ENCODE data around the gene MAP2K6.

MAP2K6 gene

GRCh38 chr17:69588316-69588715, 173.8 kb downstream of the MAP2K6 start:
- no peak for DNase-seq

- DNase-seq: no peak
Measured at GRCh38 chr17:69588827-69589239, 174.3 kb downstream of the MAP2K6 start.

GRCh38 chr17:69590671-69591070, 176.2 kb downstream of the MAP2K6 start:
- DNase-seq: no peak

DNA sequence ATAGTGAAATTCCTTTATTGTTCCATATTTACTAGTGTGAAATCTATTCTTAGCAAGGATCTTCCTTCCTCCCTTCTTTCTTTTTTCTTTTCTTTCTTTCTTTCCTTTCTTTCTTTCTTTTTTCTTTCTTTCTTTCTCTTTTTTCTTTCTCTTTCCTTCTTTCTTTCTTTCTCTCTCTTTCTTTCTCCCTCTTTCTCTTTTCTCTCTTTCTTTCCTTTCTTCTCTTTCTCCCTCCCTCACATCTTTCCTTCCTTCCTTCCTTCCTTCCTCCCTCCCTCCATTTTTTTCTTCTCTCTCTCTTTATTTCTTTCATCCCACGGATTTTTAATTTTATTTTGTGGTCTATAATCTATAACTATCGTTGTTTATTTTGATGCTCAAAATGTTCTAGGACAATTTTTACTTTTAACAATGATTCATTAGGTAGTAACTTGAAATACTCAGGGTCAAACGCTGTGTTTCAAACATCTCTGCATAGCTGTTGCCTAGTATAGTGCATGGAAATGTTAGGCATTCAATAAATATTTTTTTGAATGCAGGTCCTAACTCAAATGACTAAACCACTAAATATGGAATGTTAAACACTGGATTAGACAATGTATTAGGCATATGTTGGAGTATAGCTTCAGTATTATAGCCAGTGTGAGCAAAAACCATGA, 178.3 kb downstream of the MAP2K6 start:
- DNase-seq: no peak

GRCh38 chr17:69593351-69593715, 178.8 kb downstream of the MAP2K6 start:
- DNase-seq: no peak

DNA sequence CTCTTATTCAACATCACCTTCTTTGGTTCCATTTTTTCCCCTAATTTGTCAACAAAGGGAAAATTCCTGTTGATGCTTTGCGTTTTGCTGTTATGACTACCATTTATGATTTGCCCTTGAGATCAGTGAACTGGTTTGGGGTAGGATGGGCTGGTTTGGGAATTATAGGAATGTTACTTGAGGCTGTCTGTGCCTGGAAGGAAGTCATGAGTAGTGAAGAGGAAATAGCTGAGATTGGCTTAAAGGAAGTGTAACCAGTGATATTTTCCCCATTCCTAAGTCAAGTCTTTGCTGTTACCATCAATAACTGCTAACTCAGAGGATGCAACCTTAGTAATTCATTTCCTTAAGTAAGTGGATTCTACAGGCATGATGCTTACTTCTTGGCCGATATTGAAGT, 179.2 kb downstream of the MAP2K6 start:
- no peak for DNase-seq

GRCh38 chr17:69594641-69595040, 180.1 kb downstream of the MAP2K6 start:
- no peak for DNase-seq

DNA sequence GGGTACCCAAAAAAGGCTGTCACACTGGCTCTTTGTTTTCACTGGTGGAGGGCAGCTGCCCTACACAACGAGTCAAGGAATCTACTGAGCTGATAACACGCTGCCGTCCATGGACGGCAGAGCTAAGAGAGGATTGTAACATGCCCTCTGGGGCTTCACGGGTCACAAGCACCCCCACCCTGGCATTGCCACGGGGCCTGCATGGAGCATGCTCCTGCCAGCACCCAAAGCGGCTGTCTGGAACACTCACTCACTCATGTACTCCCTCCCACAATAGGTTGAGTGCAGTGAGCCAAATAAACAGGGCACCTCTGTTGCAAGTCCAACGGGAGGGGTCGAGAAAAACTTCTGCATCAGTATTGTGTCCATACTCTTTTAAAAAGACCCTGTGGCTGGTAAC, 181.6 kb downstream of the MAP2K6 start:
- DNase-seq: no peak

DNA sequence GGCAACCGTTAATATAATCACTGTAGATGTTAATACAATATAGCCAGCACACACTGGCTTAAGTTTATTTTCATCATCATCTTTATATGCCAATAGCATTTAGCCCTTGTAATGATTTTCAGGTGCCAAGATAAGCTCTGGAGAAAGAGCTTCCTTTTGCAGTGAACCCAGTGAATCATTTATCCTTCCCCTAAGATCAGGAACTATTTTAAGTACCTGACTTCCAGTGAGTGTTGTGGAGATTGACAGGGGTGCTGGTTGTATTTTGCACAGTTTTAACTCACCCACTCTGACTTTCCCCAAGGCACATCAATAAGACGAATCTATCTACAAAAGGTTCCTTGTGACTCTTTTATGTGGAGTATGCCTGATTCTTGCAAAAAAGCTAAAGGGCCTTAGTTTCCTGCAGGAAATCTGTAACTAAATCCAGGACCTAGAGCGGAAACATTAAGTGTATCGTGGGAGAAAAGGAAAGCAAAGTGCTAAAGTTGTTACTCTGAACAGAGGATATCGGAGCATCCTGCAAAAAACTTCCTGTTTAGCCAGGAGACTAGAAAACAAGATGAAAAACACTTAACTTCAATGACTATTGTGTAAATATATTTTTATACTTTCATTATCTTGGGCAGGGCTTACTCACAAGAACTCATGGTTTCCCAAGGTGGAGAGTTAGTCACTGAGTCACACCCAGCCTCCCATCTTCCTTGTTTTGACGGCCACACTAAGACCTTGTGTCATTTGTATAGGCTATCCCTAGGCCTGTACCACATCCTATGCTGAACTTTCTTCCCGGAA, 183.6 kb downstream of the MAP2K6 start:
- DNase-seq: no peak

DNA sequence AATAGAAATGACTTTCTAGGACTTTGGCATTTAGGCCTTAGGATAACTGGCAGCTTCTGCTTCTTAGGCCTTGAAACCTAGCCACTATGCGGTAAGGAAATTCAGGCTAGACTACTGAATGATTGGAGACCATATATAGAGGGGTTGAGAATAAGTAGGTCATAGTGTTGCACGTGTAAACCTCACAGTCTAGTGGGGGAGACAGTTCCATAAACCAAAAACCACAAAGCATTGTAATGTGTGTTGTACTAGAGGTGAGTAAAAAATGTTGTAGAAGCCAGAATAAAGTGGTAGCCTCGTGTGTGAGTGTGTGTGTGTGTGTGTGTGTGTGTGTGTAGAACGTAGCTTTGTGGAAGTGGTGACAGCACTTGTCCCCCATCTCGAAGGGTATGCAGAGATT, 188.5 kb downstream of the MAP2K6 start:
- DNase-seq: peak; percentile 3
